SK-N-SH treated with all-trans-retinoic acid at 6 μM for 48 hours (cell line): ENCODE results near the gene ADAMTSL3.

ENCODE experiments used
- ATAC-seq: fragments of 200-7000 bp; cut with Tn5 transposase; 3 replicates; pipeline ENCODE4 v1.9.1; 2020; ENCODE audit warnings: mild to moderate bottlenecking, moderate library complexity
- ARNTL ChIP-seq: fragments of 450-650 bp; formaldehyde crosslinking; IDR thresholded peaks from 2 replicates; pipeline ENCODE4 v1.5.0; 2020; ENCODE audit warnings: low read depth, mild to moderate bottlenecking, moderate library complexity, borderline replicate concordance
- BACH2 ChIP-seq: fragments of 250-450 bp; sonication (Bioruptor Pico); IDR thresholded peaks from 2 replicates; pipeline ENCODE4 v1.9.0; 2021; ENCODE audit warnings: mild to moderate bottlenecking, borderline replicate concordance
- CREB5 ChIP-seq: fragments of 250-450 bp; sonication (Bioruptor Pico); IDR thresholded peaks from 2 replicates; pipeline ENCODE4 v1.5.1; 2020; ENCODE audit warnings: low read depth, mild to moderate bottlenecking, moderate library complexity
- CSDC2 ChIP-seq: fragments of 250-450 bp; sonication (Bioruptor Pico); IDR thresholded peaks from 2 replicates; pipeline ENCODE4 v1.5.0; 2020; ENCODE audit warnings: mild to moderate bottlenecking, moderate library complexity
- CSRNP3 ChIP-seq: fragments of 250-450 bp; sonication (Bioruptor Pico); IDR thresholded peaks from 2 replicates; pipeline ENCODE4 v1.5.1; 2021; ENCODE audit warnings: mild to moderate bottlenecking, moderate library complexity
- ESRRG ChIP-seq: fragments of 250-450 bp; sonication (Bioruptor Pico); IDR thresholded peaks from 2 replicates; pipeline ENCODE4 v1.6.1; 2021; ENCODE audit warnings: mild to moderate bottlenecking
- GLIS3 ChIP-seq: fragments of 250-450 bp; sonication (Bioruptor Pico); IDR thresholded peaks from 2 replicates; pipeline ENCODE4 v1.5.0; 2020; ENCODE audit warnings: mild to moderate bottlenecking, moderate library complexity
- ISL1 ChIP-seq: fragments of 250-450 bp; sonication (Bioruptor Pico); IDR thresholded peaks from 2 replicates; pipeline ENCODE4 v2.1.2; 2022; ENCODE audit warnings: mild to moderate bottlenecking, moderate library complexity
- OSR1 ChIP-seq: fragments of 250-450 bp; sonication (Bioruptor Pico); IDR thresholded peaks from 2 replicates; pipeline ENCODE4 v1.8.0; 2022; ENCODE audit warnings: moderate library complexity, mild to moderate bottlenecking, inconsistent platforms
- PATZ1 ChIP-seq: fragments of 250-450 bp; sonication (Bioruptor Pico); IDR thresholded peaks from 2 replicates; pipeline ENCODE4 v1.8.0; 2020; ENCODE audit warnings: mild to moderate bottlenecking, moderate library complexity, borderline replicate concordance
- POU6F1 ChIP-seq: fragments of 250-450 bp; sonication (Bioruptor Pico); IDR thresholded peaks from 2 replicates; pipeline ENCODE4 v1.8.0; 2021; ENCODE audit warnings: low read depth, mild to moderate bottlenecking, moderate library complexity, borderline replicate concordance
- RARB ChIP-seq: fragments of 250-450 bp; sonication (Bioruptor Pico); IDR thresholded peaks from 2 replicates; pipeline ENCODE4 v1.8.0; 2021; ENCODE audit warnings: mild to moderate bottlenecking, moderate library complexity
- TCF4 ChIP-seq: fragments of 250-450 bp; sonication (Bioruptor Pico); IDR thresholded peaks from 2 replicates; pipeline ENCODE4 v1.8.0; 2021; ENCODE audit warnings: mild to moderate bottlenecking, moderate library complexity, borderline replicate concordance
- TOX ChIP-seq: fragments of 250-450 bp; sonication (Bioruptor Pico); IDR thresholded peaks from 2 replicates; pipeline ENCODE4 v1.8.0; 2021; ENCODE audit warnings: mild to moderate bottlenecking, moderate library complexity, borderline replicate concordance
- TSHZ2 ChIP-seq: fragments of 250-450 bp; sonication (Bioruptor Pico); IDR thresholded peaks from 2 replicates; pipeline ENCODE4 v1.5.0; 2020; ENCODE audit warnings: mild to moderate bottlenecking, moderate library complexity
- ZC3H10 ChIP-seq: fragments of 250-450 bp; sonication (Bioruptor Pico); IDR thresholded peaks from 2 replicates; pipeline ENCODE4 v1.5.1; 2021; ENCODE audit warnings: mild to moderate bottlenecking, moderate library complexity
- ZFP3 ChIP-seq: fragments of 250-450 bp; sonication (Bioruptor Pico); IDR thresholded peaks from 2 replicates; pipeline ENCODE4 v1.5.0; 2020; ENCODE audit warnings: mild to moderate bottlenecking, moderate library complexity
- ZFP30 ChIP-seq: fragments of 450-650 bp; formaldehyde crosslinking; IDR thresholded peaks from 2 replicates; pipeline ENCODE4 v1.5.0; 2022; ENCODE audit warnings: mild to moderate bottlenecking, moderate library complexity
- ZNF70 ChIP-seq: fragments of 450-650 bp; formaldehyde crosslinking; IDR thresholded peaks from 2 replicates; pipeline ENCODE4 v1.5.0; 2020; ENCODE audit warnings: mild to moderate bottlenecking, moderate library complexity
- ZNF8 ChIP-seq: fragments of 450-650 bp; formaldehyde crosslinking; IDR thresholded peaks from 2 replicates; pipeline ENCODE4 v1.5.0; 2020; ENCODE audit warnings: mild to moderate bottlenecking, moderate library complexity

The ADAMTSL3 gene

GRCh38 chr15:83673385-83673784 lies 19.5 kb downstream of the ADAMTSL3 start:
- TF ChIP-seq POU6F1 (CRISPR knock-in tag) (no peak), ZC3H10 (no peak), RARB (CRISPR knock-in tag) (no peak), TOX (CRISPR knock-in tag) (no peak), ZFP30 (CRISPR knock-in tag) (no peak)
- ATAC-seq: no peak

- no peak for ATAC-seq
- TF ChIP-seq GLIS3 (CRISPR knock-in tag): no peak
- TF ChIP-seq CREB5 (CRISPR knock-in tag): no peak
- TF ChIP-seq RARB (CRISPR knock-in tag): no peak
- TF ChIP-seq ARNTL (CRISPR knock-in tag): no peak
- no peak for TF ChIP-seq ZFP30 (CRISPR knock-in tag)
- no peak for TF ChIP-seq CSRNP3 (CRISPR knock-in tag)
- no peak for TF ChIP-seq ZNF70 (CRISPR knock-in tag)
- no peak for TF ChIP-seq ZFP3 (CRISPR knock-in tag)
- no peak for TF ChIP-seq PATZ1 (CRISPR knock-in tag)
- no peak for TF ChIP-seq ZNF8 (CRISPR knock-in tag)
- TF ChIP-seq OSR1: no peak
- no peak for TF ChIP-seq BACH2 (CRISPR knock-in tag)
- no peak for TF ChIP-seq TSHZ2 (CRISPR knock-in tag)
- no peak for TF ChIP-seq ISL1 (CRISPR knock-in tag)
- no peak for TF ChIP-seq ESRRG
- no peak for TF ChIP-seq TCF4
- no peak for TF ChIP-seq ZC3H10
Observed at GRCh38 chr15:83682476-83683088, 28.7 kb downstream of the ADAMTSL3 start.

- no peak for ATAC-seq
- TF ChIP-seq PATZ1 (CRISPR knock-in tag) (no peak), RARB (CRISPR knock-in tag) (no peak), CREB5 (CRISPR knock-in tag) (no peak), CSDC2 (no peak), ZC3H10 (no peak), OSR1 (no peak), BACH2 (CRISPR knock-in tag) (no peak), ZFP30 (CRISPR knock-in tag) (no peak), ZNF70 (CRISPR knock-in tag) (no peak), ZNF8 (CRISPR knock-in tag) (no peak), TSHZ2 (CRISPR knock-in tag) (no peak)
Observed at GRCh38 chr15:83685916-83686332, 32.0 kb downstream of the ADAMTSL3 start.
